Coronary artery (tissue), 2 donors: ENCODE measurements around the gene IGHMBP2.

Source experiments
- DNase-seq: peaks from one replicate; pipeline ENCODE4 v3.0.0-alpha.2; 2017; ENCODE audit warnings: low spot score
- H3K27ac ChIP-seq, 2 donors: fragments of 200-600 bp; sonication (generic); one replicate each; pipeline ENCODE4 v1.5.1; 2016 to 2019
- H3K4me3 ChIP-seq: fragments of 200-600 bp; sonication (generic); 2 replicates; pipeline ENCODE4 v1.5.1; 2016; ENCODE audit warnings: mild to moderate bottlenecking, moderate library complexity
- TF ChIP-seq, protein P1 (sequence below): fragments of 200-600 bp; sonication (generic); IDR thresholded peaks from one replicate; pipeline ENCODE4 v1.5.1; 2019; ENCODE audit warnings: antibody characterized with exemption

IGHMBP2 gene

DNA sequence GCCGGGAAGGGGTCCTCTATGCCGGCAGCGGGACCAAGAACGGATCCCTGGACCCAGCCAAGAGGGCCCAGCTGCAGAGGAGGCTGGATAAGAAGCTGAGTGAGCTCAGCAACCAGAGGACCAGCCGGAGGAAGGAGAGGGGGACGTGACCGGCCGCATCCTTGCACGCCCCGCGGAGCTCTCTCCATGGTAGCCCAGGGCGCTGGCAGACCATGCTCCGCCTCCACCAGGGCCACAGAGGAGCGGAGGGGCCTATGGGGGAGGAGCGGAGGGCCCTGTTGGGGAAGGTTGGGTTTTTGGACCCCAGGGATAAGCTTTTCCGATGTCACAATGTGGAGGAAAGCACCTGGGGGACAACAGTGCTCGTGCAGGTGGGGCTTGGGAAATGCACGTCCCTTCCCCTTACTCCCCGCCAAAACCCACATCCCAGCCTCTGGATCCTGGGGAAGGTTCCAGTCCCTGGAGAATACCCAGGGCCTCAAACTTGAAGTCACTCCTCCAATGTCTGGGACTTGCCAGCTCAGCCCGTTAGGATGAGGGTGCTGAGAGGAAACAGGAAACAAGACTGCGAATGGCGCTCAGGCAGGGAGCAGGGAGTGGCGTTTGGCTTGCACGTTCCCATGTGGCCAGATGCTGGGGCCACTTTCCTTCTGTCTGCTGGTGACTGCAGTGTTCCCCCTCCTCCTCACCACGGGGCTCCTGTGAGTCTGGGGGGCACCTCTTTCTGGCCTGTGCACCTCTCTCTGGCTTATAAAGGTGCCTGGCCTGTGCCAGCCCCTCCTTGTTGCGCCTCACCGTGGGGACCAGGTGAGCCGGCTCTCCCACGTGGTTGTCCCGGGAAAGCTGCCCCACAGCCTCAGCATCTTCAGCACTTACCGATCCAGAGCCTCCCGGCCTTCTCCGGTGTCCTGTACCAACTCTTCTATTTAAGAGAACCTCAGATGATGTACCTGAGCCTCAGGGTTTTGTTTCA, 36.2 kb downstream of the IGHMBP2 start:
- Histone ChIP-seq H3K4me3 (no peak overlapping the region), H3K27ac (peak overlapping the region; percentile 31 to 97)
- no peak for DNase-seq
- TF ChIP-seq, protein P1, sequence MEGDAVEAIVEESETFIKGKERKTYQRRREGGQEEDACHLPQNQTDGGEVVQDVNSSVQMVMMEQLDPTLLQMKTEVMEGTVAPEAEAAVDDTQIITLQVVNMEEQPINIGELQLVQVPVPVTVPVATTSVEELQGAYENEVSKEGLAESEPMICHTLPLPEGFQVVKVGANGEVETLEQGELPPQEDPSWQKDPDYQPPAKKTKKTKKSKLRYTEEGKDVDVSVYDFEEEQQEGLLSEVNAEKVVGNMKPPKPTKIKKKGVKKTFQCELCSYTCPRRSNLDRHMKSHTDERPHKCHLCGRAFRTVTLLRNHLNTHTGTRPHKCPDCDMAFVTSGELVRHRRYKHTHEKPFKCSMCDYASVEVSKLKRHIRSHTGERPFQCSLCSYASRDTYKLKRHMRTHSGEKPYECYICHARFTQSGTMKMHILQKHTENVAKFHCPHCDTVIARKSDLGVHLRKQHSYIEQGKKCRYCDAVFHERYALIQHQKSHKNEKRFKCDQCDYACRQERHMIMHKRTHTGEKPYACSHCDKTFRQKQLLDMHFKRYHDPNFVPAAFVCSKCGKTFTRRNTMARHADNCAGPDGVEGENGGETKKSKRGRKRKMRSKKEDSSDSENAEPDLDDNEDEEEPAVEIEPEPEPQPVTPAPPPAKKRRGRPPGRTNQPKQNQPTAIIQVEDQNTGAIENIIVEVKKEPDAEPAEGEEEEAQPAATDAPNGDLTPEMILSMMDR: no peak

DNA sequence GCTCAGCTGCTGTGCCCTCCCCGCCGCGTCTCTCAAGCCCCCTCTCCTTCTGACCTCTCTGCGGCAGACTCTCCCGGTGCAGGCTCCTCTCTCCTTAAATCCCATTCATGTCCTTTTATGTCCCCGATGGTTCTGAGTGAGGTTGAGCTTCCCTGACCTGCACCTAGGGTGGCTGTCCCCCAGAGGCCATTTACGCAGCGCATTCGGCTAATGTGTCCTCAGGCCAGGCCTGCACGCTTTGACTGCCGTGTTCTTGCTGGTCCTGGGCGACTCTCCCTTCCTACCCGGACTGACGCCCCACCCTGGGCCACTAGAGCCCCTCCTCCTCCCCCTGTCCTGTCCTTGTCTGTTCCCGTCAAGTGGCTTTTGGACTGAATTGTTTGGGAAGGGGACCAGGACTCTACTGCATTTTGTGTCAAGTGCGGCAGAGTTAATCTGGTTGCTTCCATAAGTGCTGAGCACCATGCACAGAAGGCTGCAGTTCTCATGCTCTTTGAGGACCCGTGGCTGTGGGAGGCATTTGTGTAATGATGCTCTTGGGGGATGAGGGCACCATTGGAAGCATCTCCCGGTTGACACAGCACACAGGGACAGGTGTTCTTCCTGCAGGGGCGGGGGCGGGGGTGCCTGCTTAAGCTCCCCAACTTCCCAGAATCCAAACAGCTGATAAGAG, 37.1 kb downstream of the IGHMBP2 start:
- TF ChIP-seq, protein P1: no peak
- H3K4me3 ChIP-seq: peak overlapping the region; percentile 40
- peak overlapping the region; percentile 88 to 97 for H3K27ac ChIP-seq
- DNase-seq: no peak

DNA sequence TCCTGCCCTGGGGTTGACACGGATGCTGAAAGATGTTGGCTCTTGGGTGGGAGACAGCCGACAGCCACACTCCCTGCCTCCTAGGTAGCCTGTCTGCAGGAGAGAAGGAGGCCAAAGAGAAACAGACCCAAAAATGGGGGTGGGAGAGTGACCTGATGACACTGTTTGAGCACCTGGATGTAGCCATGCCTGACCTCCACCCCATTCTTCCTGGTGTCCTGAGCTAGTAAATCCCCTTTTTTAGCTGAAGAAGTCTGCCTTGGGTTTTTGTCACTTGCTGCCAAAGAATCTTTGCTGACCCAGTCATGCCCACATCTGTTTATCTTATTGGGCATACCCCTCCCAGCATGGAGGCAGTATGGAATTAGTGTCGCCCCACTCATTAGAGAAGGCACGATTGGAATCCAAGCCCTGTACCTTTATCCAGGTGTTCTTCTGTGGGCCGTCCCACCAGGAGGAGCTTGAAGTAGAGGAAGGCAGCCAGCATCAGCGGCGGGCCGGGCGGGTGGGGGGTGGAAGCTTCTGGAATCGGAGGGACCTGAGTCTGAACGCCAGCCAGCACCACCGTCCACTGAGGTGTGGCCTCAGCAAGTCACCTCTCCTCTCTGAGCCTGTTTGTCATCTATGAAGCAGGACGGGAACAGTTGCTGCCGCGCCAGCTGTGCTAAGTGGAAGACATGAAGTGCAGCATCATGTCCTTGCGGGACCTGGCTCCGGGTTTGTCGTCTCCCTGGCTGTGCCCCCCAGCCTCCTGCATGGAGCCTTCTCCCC, 37.8 kb downstream of the IGHMBP2 start:
- Histone ChIP-seq H3K4me3 (peak overlapping the region; percentile 40), H3K27ac (peak overlapping the region; percentile 88 to 97)
- no peak for DNase-seq
- TF ChIP-seq, protein P1: no peak

DNA sequence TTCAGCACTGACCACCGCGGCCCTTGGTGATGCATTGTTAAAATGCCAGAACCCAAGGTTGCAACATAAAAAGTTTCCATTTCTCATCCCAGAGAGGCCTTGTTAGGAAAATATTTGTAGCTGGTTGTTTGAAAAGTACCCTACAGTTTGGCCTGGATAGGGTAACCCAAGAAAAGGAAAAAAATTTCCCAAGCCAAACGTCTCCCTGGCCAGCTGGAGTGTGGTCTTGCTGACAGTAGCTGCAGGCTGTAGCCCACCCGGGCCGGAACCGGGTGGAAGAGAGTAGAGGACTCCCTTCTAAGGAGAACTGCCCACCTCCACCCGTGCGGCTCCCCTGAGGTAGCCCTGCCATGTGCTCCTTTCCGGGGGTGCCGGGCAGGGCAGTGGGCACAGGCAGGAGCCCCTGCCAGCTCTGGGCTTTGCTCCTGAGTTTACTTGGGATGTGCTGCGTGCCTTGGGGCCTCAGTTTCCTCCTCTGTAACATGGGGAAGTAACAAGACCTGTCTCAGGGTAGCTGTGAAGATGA, 38.5 kb downstream of the IGHMBP2 start:
- TF ChIP-seq, protein P1: no peak
- DNase-seq: no peak
- H3K4me3 ChIP-seq: peak overlapping the region; percentile 40
- peak overlapping the region; percentile 88 to 97 for H3K27ac ChIP-seq

DNA sequence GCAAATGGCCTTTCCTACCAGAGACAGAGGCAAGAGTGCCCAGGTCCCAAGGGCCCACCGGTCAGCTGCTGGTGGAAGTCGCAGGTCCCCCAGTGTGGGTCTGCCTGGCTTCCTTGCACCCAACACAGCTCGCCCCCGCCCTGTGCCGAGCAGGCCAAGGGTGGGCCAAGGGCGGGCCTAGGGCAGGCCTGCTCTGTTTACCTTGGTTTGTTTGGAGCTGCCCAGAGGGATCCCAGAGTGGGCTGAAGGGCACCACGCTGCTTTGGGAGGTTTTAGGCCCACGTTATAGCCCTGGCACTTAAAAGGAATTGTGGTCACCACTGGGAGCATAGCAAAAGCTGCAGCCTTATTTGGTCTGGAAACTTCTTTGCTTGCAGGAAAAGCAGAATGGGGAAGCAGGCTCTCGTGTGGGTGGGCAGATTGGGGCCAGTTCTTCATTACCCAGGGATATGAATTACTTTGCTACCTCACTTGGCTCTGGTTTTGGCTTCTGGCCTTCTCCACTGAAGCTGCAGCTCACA, 39.1 kb downstream of the IGHMBP2 start:
- peak; percentile 85 for DNase-seq
- peak overlapping the region; percentile 88 to 97 for H3K27ac ChIP-seq
- TF ChIP-seq, protein P1: no peak
- H3K4me3 ChIP-seq: no peak overlapping the region

DNA sequence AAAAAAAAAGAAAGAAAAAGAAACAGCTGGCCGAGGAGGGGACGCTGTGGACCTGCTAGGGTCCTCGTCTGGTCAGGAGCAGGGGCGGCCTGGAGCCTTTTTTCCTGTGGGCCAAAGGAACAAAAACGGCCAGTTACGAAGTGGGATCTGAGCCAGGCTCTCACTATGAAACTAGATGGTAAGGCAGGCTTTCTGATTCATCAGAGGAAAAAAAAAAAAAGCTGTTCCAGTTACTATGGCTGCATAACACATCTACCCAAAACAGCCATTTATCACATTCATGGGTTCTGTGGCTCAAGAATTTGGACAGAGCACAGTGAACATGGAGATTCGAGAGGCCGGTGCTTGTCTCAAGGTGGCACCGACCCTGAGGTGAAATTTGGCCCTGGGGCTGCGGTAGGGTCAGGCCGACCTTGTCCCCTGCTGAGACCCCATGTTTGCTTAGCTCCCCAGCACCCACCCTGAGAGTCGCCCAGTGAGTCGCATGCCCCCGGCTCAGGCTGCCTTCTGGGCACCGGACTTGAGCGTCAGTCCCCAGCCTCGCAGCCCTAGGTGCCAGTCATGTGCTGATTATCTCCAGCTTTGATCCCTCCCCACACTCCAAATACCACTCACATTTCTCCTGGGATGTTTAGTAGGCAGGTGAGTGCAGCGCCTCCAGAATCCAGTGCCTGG, 42.9 kb downstream of the IGHMBP2 start:
- TF ChIP-seq, protein P1: no peak
- Histone ChIP-seq H3K4me3 (peak overlapping the region; percentile 37), H3K27ac (peak overlapping the region; percentile 54 to 86)
- DNase-seq: no peak
